GM19239 (cell line): ENCODE measurements around the gene NARF.

Experiments used
- DNase-seq: peaks from one replicate; pipeline ENCODE4 v3.0.0; 2011; ENCODE audit warnings: low spot score; ENCODE audit not compliant: insufficient read length
- FAIRE-seq: peaks from 2 replicates; lab custom pipeline; 2011; peaks lifted over from hg19 to GRCh38; lab: Jason Lieb, UNC

Gene NARF

DNA sequence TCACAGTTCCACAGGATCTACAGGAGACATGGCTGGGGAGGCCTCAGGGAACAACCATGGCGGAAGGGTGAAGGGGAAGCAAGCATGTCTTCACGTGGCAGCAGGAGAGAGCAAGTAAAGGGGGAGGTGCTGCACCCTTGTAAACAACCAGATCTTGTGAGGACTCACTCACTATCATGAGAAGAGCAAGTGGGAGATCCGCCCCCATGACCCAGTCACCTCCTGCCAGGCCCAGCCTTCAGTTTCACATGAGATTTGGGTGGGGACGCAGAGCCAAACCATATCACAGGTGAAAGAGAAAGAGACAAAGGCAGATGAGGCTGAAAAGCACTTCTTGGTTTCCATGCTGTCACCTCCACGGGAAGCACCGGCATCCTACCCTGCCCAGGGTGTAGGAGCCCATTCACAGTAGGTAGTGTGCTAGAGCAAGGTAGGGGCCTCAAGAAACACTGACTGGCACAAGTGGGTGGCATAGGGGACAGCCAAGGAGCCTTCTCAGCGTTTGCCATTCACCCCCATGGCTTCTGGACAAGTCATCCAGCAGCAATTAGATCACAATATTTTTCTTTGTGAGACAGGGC, 6.6 kb downstream of the NARF start:
- FAIRE-seq (no peak), DNase-seq (no peak)

DNA sequence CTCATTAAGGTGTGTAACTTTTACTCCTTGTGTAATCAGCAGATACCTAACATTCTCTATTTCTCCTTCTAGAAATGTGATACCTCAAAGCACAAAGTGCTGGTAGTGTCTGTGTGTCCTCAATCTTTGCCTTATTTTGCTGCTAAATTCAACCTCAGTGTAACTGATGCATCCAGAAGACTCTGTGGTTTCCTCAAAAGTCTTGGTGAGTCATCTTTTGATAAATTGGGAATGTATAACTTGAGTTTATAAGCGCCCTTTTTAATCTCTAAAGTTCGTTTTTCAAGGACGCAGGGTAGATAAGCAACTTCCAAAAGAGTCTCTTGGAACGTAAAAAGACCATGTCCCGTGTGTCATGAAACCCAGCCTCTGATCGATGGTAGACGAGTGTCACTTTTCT, 10.2 kb downstream of the NARF start:
- no peak for DNase-seq
- FAIRE-seq, result no peak

DNA sequence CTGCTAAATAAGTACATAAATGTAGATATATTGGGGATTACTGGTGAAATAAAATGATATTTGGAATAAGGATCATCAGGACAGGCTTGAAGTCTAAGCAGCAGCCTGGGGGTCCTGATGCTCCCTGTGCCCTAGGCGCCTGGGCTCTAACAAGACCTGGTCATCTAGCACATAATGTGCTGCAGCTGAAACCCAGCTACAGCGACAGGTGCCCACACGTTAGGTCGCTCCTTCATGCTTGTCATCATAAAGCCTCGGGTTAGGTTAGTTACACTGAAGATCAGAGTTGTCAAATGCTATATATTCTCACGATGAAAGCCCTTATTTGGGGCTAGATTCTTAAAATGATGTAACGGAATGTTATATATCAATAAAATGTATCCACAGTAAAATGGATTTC, 11.5 kb downstream of the NARF start:
- DNase-seq (no peak), FAIRE-seq (no peak)

DNA sequence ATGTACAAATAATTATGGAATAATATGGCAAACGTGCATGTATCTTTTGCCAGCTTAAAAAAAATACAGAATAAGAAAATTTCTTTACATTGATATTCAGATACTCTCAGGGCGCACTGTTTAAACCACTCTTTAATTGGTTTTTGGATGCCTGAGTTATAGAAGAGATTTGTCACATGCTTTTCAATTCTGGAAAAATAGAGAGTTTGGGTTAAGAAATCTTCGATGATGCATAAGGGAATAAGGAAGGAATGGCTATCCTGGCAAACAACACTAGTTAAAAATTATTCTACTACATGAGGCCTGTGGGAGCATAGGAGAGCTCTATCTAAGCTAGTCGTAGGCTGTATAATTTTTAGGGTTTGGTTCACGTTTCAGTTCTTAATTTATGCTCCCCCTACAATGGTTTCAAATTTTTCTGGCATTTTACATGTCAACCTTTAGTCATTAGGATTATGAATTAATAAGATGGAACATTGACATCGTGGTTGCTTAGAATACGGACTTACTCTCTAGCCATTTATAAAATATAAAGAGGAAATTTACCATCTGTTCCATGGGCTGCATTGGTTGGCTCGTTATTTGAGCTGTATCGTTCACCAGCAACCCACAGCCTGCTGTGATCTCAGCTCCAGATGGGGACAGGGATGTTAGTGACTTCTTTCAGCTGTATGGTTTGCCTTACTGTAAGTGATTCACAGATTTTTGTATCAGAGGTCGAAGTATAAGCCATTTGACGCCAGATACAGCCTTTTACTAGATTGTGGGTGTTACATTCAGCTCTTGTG, 15.9 kb downstream of the NARF start:
- FAIRE-seq, result no peak
- DNase-seq, result no peak

DNA sequence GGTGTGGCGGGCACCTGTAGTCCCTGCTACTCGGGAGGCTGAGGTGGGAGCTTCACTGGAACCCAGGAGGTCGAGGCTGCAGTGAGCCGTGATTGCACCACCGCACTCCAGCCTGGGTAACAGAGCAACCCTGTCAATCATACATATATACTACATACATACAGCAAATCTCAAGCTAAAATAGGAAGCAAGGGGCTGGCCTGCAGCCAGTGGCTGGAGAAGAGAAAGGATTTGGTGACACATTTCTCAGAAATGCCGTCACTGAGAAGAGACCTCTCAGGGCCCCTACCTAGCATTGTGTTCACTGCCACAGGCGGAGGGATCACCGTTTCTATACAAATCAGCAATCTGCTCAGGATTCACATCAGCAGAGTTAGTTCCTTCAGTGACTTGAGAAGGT, 16.9 kb downstream of the NARF start:
- FAIRE-seq, result no peak

DNA sequence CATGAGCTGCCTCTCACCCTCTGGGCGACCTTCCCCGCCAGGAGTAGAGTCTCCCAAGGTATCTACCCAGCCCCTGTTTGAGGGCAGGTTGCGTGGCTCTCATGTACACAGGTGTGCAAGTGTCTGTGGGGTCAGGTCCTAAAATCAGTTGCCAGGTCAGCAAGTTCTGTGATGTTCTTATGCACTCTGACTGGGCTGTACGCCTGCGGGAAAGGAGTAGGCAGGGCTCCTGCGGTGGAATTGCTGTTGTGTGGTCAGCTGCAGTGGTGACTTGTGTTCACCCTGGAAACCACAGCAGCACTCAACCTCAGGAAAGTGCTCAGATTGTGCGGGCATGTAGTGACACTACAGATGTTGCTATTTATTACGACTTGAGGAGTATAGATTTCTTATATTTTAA, 19.4 kb downstream of the NARF start:
- FAIRE-seq (no peak), DNase-seq (no peak)

More for the DNA sequence above, 16.9 kb downstream of the NARF start:
- no peak for DNase-seq

DNA sequence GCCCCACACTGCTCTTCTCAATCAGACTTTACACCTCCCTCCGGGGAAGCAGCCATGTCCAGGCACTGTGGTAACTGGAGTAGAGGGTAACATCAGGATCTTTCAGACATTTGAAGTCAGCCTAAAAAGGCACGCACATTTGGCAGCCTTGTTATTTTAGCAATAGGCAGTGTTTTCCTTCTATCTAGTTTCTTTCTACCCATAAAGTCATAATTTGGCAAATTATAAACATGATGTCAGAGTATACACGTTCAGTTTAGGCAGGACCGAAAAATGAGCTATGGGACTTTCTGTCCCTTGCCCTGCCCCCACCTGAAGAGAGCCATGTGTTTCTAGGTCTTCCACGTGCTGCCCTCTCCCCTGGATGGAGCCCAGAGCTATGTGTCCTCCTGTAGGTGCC, 21.1 kb downstream of the NARF start:
- DNase-seq, result no peak
- no peak for FAIRE-seq

DNA sequence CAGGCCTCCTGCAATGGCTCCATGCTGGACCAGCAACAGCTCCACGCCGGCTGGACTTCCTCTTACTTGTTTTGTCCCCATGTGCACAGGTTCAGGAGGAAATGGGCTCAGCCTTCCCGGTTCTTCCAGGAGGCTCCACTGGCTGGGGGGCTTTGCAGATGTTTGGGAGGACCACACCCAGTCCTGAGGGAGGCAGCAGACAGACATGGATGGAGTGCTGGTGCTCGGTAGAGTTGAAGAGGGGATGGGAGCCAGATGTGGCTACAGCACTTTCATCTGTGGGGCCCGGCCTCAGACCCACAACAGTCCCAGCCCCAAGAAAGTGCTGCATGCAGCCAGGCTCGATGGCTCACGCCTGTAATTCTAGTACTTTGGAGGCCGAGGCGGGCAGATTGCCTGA, 21.8 kb downstream of the NARF start:
- DNase-seq (no peak), FAIRE-seq (no peak)

DNA sequence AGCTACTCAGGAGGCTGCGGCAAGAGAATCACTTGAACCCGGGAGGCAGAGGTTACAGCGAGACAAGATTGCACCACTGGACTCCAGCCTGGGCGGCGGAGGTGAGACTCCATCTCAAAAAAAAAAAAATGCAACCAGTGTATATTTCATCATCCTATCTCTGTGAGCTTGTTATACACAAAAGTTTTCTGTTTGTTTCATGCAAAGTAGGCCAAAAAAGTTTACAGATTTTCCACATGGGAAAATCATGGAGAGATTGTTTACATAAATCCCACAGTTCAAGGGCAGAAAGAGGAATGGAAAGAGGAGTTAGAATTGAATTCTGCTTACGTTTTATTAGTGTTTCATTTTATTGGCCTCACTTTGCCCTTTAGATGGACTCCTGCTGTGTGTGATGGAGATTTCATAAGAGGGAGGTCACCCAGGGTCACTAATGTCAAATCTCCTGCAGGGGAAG, 24.7 kb downstream of the NARF start:
- DNase-seq (no peak), FAIRE-seq (no peak)

DNA sequence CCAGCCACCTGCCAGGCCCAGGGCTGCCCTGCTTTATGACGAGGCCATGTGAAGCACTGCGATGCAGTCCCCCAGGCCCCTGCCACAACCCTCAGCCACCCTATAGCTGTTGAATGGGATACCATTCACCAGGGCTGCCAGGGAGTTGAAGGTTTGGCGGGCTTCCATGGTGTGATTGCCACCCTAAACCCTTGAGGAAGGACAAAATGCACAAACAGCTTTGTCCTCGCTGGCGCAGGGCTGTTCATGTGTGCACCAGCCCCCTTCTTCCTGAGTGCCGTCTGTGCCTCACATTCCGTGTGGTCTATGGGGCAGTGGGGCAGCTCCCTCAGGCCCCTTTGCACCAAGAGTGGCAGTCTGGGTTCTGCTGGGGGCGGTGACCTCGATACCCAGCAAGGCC, 25.3 kb downstream of the NARF start:
- DNase-seq (no peak), FAIRE-seq (no peak)

DNA sequence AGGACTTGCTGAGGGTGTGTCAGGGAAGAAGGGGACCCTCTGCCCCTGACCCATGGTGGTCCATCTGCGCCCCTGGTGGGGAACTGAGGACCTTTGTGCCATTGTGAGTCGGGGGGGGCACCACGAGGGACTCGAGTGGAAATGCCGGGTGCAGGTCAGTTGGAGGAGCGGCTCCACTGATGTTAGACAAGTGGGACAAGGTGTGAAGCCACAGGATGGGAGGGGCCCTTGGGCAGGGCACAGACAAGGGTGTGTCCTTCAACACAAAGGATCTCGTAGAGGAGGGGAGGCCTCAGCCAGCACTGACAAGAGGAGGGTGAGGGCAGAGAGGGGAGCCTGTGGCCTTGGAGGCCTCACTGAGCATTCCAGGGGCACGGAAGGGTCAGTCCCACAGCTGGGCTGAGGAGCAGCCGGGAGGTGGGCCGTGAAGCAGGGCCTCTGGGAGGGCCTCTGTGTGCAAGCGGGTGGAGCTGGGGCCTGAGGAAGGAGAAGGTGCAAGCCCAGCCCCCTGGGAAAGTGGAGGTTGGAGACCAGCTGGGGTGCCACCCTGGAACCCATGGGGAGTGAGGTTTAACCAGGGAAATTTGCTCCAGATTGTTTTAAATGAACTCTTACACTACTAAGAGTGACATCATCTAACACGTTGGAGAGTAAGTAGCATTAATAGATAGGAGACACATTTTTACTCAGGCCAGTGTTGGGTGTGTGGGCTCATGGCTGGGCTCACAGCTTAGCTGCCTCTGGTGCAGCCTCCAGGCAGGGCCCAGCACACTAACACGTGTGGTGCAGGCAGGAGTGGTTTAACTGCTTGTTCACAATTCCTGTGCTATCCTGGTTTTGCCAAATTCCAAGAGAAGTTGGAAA, 27.9 kb downstream of the NARF start:
- FAIRE-seq, result no peak
- DNase-seq, result no peak

DNA sequence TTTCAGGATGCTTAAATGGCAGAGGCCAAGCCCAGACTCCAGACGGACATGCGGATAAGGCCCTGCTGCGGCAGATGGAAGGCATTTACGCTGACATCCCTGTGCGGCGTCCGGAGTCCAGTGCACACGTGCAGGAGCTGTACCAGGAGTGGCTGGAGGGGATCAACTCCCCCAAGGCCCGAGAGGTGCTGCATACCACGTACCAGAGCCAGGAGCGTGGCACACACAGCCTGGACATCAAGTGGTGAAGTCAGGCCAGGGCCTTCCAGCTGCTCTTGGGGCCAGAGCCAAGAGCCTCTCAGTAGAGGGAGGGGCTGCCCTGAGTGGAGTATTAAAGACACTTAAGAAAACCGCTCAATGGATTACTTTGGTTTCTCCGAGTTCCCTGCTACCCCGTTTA, 29.4 kb downstream of the NARF start:
- no peak for FAIRE-seq

DNA sequence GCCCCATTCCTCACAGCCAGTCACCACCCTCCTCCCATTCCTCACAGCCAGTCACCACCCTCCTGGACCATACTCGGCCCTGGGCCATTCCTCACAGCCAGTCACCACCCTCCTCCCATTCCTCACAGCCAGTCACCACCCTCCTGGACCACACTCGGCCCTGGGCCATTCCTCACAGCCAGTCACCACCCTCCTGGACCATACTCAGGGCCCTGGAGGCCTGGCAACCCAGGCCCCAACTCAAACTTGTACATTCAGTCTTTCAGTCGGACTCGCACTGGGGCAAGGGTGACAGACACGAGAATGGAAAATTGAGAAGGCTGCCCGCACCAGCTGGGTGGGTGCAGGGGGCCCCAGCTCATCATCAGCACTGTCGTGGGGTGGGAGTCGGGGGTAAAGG, 30.6 kb downstream of the NARF start:
- FAIRE-seq, result no peak
- DNase-seq, result no peak

More for the DNA sequence above, 29.4 kb downstream of the NARF start:
- DNase-seq, result no peak

DNA sequence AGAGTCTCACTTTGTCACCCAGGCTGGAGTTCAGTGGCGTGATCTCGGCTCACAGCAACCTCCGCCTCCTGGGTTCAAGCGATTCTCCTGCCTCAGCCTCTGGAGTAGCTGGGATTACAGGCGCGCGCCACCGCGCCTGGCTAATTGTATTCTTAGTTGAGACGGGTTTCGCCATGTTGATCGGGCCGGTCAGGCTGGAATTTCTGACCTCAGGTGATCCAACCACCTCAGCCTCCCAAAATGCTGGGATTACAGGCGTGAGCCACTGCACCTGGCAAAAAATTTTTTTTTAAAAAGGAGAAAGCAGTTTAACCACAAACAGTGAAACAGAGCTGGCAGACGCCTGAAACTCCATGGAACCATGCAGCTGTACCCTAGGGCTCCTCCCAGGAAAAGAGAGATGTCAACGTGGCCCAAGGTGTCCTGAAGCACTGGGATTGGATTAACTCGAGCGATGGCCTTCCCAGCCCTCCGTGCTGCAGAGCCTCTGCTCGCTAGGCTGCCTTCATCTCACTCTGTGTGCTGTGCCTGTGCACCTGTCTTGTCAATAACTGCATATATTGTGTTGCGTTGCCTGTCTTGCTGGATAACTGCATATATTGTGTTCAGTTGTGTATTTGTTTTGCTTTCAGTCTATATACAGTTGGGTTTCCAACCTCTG, 31.4 kb downstream of the NARF start:
- FAIRE-seq (no peak), DNase-seq (no peak)

DNA sequence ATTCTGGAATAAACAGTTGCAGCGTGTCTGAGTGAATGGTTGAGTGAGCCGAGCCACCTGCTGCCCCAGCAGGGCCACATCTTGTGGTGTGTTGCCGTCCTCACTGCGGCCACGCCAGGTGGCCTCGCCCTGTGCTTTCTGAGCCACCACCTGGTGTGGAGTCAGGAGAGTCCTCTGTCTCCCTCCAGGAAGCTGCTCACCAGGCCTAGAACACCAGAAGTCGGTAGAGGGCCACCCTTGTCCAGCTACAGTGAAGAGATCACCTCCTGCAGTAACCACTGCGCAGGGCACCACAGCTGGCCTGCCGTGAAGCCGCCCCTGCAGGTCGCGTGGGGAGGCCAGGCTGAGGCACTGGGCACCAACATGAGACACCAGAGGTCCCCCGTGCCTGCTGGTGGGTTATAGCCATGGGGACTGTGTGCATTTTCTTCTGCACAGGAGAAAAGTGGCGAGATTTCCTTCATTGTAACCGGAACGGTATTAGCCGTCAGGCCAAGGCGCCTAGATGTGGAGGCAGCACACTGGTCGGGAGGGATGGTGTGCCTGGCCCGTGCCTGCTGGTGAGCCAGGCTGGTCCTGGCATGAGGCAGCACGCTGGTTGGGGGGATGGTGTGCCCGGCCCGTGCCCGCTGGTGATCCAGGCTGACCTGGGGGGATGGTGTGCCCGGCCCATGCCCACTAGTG, 32.1 kb downstream of the NARF start:
- no peak for DNase-seq

DNA sequence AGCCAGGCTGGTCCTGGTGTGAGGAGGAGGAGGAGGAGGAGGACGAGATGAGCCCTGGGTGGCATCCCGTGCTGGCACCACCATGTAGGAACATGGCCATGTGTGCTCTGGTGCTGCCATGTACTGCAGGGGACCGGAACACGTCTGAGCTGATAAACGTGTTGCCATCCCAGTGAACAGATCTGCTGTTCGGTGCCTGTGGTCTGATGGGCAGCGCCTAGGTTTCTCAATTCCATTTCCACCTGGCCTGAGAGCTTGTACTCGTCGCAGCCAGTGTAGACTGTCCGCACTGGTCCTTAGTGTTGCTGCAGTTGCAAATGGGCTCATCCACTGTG, 32.6 kb downstream of the NARF start:
- FAIRE-seq, result no peak
- no peak for DNase-seq

More for the DNA sequence above, 32.1 kb downstream of the NARF start:
- FAIRE-seq, result no peak

DNA sequence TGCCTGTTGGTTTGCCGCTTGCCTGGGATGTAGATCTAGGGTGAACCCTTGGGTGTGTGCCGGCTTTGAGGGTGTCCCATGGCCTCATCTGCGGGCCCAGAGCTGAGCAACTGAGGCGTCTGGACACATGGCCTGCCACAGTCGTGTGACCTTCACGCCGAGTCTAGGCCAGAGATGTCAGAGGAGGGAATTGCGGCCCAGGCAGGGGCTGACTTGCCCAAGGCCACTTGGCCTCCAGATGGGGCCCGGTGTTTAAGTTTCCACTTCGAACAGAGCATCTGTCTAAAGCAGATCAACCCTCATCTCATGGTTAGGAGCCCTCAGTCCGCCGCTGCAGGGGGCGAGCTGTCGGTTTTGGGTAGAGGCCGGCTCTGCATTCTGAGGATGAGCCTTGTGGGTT, 33.0 kb downstream of the NARF start:
- no peak for DNase-seq
- no peak for FAIRE-seq

DNA sequence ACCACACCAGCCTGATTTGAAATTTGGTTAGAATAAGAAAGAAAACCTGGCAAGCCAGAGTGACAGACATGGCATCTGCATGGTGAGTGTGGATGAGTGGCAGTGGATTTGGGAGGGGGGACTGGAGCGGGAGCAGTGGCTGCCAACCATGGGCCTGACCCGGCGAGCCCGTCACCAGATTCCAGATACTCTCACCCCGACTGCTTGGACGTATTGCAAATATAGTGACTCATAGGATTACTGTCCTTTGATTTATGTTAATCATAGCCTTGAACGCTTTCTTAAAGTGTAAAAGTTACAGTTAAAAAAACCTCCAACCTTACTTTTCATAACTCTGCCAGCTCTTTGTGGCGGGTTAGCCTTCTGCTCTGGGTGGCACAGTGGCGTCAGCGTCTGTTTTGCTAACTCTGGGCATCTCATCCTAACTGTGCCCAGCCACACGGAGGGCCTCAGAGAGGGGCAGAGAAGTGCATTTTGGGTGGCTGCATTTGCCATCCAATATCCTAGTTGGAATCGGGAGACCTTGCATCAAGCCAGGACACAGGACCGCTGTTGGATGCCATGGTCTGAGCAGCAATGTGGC, 34.2 kb downstream of the NARF start:
- FAIRE-seq (no peak), DNase-seq (no peak)

DNA sequence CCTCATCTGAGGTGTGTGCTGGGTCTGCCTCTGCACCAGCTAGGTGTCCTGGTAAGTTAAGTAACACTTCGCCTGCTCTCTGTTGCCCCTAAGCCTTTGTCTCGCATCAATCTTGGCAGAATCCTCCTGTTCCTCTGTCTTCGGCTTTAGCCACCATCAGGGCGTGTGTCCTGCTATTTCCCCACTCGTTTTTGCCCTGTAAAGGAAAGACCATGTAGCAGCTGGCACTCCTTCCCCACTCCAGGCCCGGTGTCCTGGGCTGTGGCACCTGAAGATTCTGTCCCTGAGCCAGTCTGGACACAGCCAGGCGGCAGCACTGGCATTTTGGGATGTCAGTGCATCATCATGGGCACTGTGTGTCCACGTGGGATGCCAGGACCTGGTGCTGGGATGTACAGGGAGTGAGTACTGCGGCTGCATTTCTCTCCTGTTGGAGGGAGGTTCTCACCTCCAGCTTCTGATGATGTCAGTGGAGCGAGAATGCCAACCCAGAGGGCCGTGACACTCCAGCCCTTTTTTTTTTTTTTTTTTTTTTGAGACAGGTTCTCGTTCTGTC, 34.8 kb downstream of the NARF start:
- FAIRE-seq, result no peak
- DNase-seq, result no peak
